Activated naive CD4-positive, alpha-beta T cell treated with anti-CD3 and anti-CD28 coated beads, Interleukin-2, amount 50 U/mL, for 24 hours (primary cell): ENCODE results near the gene CNP.

Source experiments
- H3K27ac Mint-ChIP-seq: one replicate; pipeline ENCODE4 v1.8.0; 2021; ENCODE audit warnings: mild to moderate bottlenecking, mixed read lengths
- H3K27me3 Mint-ChIP-seq: one replicate; pipeline ENCODE4 v1.8.0; 2021; ENCODE audit warnings: mixed read lengths
- H3K36me3 Mint-ChIP-seq: one replicate; pipeline ENCODE4 v1.8.0; 2021; ENCODE audit warnings: mixed read lengths
- H3K4me1 Mint-ChIP-seq: one replicate; pipeline ENCODE4 v1.8.0; 2021; ENCODE audit warnings: mixed read lengths
- H3K4me3 Mint-ChIP-seq: one replicate; pipeline ENCODE4 v1.8.0; 2021; ENCODE audit warnings: mild to moderate bottlenecking, mixed read lengths
- H3K9me3 Mint-ChIP-seq: one replicate; pipeline ENCODE4 v1.8.0; 2021; ENCODE audit warnings: mixed read lengths

Gene CNP

GRCh38 chr17:41935641-41936040 is 31.0 kb upstream of the CNP start:
- Mint-ChIP-seq H3K4me1 (peaks cover 6% of the 10 kb centered on the region), H3K27me3 (no peaks in the 10 kb centered on the region), H3K4me3 (no peak overlapping the region), H3K36me3 (no peaks in the 10 kb centered on the region), H3K27ac (no peak overlapping the region), H3K9me3 (no peaks in the 10 kb centered on the region)

- no peaks in the 10 kb centered on the region for H3K9me3 Mint-ChIP-seq
- no peak overlapping the region for H3K27ac Mint-ChIP-seq
- H3K4me1 Mint-ChIP-seq = no peaks in the 10 kb centered on the region
Observed at GRCh38 chr17:41937970-41938954, 28.3 kb upstream of the CNP start.

GRCh38 chr17:41939044-41939692 is 27.4 kb upstream of the CNP start:
- Mint-ChIP-seq H3K9me3 (no peaks in the 10 kb centered on the region), H3K27ac (no peak overlapping the region), H3K4me1 (no peaks in the 10 kb centered on the region), H3K27me3 (no peaks in the 10 kb centered on the region), H3K4me3 (no peak overlapping the region), H3K36me3 (no peaks in the 10 kb centered on the region)

More at GRCh38 chr17:41937970-41938954, 28.3 kb upstream of the CNP start:
- H3K4me3 Mint-ChIP-seq = no peak overlapping the region
- no peaks in the 10 kb centered on the region for H3K27me3 Mint-ChIP-seq
- no peaks in the 10 kb centered on the region for H3K36me3 Mint-ChIP-seq

- Mint-ChIP-seq H3K36me3 (no peaks in the 10 kb centered on the region), H3K27ac (no peak overlapping the region), H3K27me3 (no peaks in the 10 kb centered on the region), H3K4me1 (no peaks in the 10 kb centered on the region), H3K4me3 (no peak overlapping the region), H3K9me3 (no peaks in the 10 kb centered on the region)
Observed at GRCh38 chr17:41939693-41940090, 26.9 kb upstream of the CNP start.

GRCh38 chr17:41941168-41941567 is 25.4 kb upstream of the CNP start:
- Mint-ChIP-seq H3K9me3 (no peaks in the 10 kb centered on the region), H3K27me3 (no peaks in the 10 kb centered on the region), H3K4me1 (no peaks in the 10 kb centered on the region), H3K27ac (no peak overlapping the region), H3K4me3 (no peak overlapping the region), H3K36me3 (no peaks in the 10 kb centered on the region)

GRCh38 chr17:41942626-41943373 is 23.8 kb upstream of the CNP start:
- no peaks in the 10 kb centered on the region for H3K4me1 Mint-ChIP-seq
- no peaks in the 10 kb centered on the region for H3K36me3 Mint-ChIP-seq
- H3K4me3 Mint-ChIP-seq = no peak overlapping the region
- no peak overlapping the region for H3K27ac Mint-ChIP-seq
- H3K9me3 Mint-ChIP-seq = no peaks in the 10 kb centered on the region
- H3K27me3 Mint-ChIP-seq = no peaks in the 10 kb centered on the region

- Mint-ChIP-seq H3K9me3 (no peaks in the 10 kb centered on the region), H3K27me3 (no peaks in the 10 kb centered on the region), H3K4me1 (no peaks in the 10 kb centered on the region), H3K36me3 (no peaks in the 10 kb centered on the region), H3K4me3 (no peak overlapping the region), H3K27ac (no peak overlapping the region)
Observed at GRCh38 chr17:41943492-41943891, 23.1 kb upstream of the CNP start.

GRCh38 chr17:41944943-41945342 is 21.7 kb upstream of the CNP start:
- H3K27ac Mint-ChIP-seq = no peak overlapping the region
- H3K4me3 Mint-ChIP-seq = no peak overlapping the region
- H3K9me3 Mint-ChIP-seq = no peaks in the 10 kb centered on the region
- no peaks in the 10 kb centered on the region for H3K36me3 Mint-ChIP-seq
- no peaks in the 10 kb centered on the region for H3K27me3 Mint-ChIP-seq
- no peaks in the 10 kb centered on the region for H3K4me1 Mint-ChIP-seq

GRCh38 chr17:41948762-41949460 is 17.7 kb upstream of the CNP start:
- Mint-ChIP-seq H3K27ac (no peak overlapping the region), H3K9me3 (no peaks in the 10 kb centered on the region), H3K27me3 (no peaks in the 10 kb centered on the region), H3K4me3 (no peak overlapping the region), H3K36me3 (no peaks in the 10 kb centered on the region), H3K4me1 (no peaks in the 10 kb centered on the region)

GRCh38 chr17:41956522-41956921 is 10.1 kb upstream of the CNP start:
- H3K4me1 Mint-ChIP-seq = no peaks in the 10 kb centered on the region
- no peaks in the 10 kb centered on the region for H3K36me3 Mint-ChIP-seq
- H3K27me3 Mint-ChIP-seq = no peaks in the 10 kb centered on the region
- H3K27ac Mint-ChIP-seq = no peak overlapping the region
- H3K4me3 Mint-ChIP-seq = no peak overlapping the region
- no peaks in the 10 kb centered on the region for H3K9me3 Mint-ChIP-seq

- H3K27ac Mint-ChIP-seq = no peak overlapping the region
- H3K9me3 Mint-ChIP-seq = no peaks in the 10 kb centered on the region
- H3K4me1 Mint-ChIP-seq = no peaks in the 10 kb centered on the region
- H3K36me3 Mint-ChIP-seq = no peaks in the 10 kb centered on the region
- no peak overlapping the region for H3K4me3 Mint-ChIP-seq
- no peaks in the 10 kb centered on the region for H3K27me3 Mint-ChIP-seq
Observed at GRCh38 chr17:41957031-41957868, 9.3 kb upstream of the CNP start.

- Mint-ChIP-seq H3K9me3 (no peaks in the 10 kb centered on the region), H3K4me1 (no peaks in the 10 kb centered on the region), H3K4me3 (no peak overlapping the region), H3K27me3 (no peaks in the 10 kb centered on the region), H3K27ac (no peak overlapping the region), H3K36me3 (no peaks in the 10 kb centered on the region)
Observed at GRCh38 chr17:41957869-41958439, 8.6 kb upstream of the CNP start.

- H3K9me3 Mint-ChIP-seq = no peaks in the 10 kb centered on the region
- no peaks in the 10 kb centered on the region for H3K4me1 Mint-ChIP-seq
- no peak overlapping the region for H3K4me3 Mint-ChIP-seq
- no peaks in the 10 kb centered on the region for H3K27me3 Mint-ChIP-seq
- H3K36me3 Mint-ChIP-seq = no peaks in the 10 kb centered on the region
- no peak overlapping the region for H3K27ac Mint-ChIP-seq
Observed at GRCh38 chr17:41959030-41959335, 7.6 kb upstream of the CNP start.

GRCh38 chr17:41959336-41960095 is 7.1 kb upstream of the CNP start:
- Mint-ChIP-seq H3K9me3 (no peaks in the 10 kb centered on the region), H3K27me3 (no peaks in the 10 kb centered on the region), H3K36me3 (no peaks in the 10 kb centered on the region), H3K27ac (no peak overlapping the region), H3K4me1 (no peaks in the 10 kb centered on the region), H3K4me3 (no peak overlapping the region)
